ENCODE measurements around the gene COMMD10.
"Not testable (repeated sequence)": the region's sequence is repeated elsewhere in the genome, so short reads cannot be mapped to it uniquely, and the experiment has no call there.

The COMMD10 gene

DNA sequence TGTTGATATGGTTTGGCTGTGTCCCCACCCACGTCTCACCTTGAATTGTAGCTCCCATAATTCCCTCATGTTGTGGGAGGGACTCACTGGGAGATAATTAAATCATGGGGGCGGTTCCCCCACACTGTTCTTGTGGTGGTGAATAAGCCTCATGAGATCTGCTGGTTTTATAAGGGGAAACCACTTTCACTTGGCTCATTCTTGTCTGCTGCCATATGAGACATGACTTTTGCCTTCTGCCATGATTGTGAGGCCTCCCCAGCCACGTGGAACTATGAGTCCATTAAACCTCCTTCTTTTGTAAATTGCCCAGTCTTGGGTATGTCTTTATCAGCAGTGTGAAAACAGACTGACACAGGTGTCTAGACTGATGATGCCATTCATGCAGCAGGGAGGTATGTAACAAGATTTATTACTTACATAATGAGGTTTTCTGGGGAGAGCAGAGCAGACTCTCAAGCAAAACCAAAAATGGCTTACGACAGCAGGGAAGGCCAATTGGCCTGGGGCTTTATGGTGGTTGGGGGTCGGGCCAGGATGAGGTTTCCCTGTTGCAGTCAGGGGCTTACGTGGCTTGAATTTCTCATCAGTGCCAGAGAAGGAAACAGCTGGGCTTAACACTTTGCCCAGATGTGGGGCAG, 9.5 kb upstream of the COMMD10 start:
- TF ChIP-seq ZFX (IDR thresholded peaks at IDR 0.05), result no peak
- TF ChIP-seq, protein P1, sequence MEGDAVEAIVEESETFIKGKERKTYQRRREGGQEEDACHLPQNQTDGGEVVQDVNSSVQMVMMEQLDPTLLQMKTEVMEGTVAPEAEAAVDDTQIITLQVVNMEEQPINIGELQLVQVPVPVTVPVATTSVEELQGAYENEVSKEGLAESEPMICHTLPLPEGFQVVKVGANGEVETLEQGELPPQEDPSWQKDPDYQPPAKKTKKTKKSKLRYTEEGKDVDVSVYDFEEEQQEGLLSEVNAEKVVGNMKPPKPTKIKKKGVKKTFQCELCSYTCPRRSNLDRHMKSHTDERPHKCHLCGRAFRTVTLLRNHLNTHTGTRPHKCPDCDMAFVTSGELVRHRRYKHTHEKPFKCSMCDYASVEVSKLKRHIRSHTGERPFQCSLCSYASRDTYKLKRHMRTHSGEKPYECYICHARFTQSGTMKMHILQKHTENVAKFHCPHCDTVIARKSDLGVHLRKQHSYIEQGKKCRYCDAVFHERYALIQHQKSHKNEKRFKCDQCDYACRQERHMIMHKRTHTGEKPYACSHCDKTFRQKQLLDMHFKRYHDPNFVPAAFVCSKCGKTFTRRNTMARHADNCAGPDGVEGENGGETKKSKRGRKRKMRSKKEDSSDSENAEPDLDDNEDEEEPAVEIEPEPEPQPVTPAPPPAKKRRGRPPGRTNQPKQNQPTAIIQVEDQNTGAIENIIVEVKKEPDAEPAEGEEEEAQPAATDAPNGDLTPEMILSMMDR (conservative IDR thresholded peaks at IDR 0.05), result no peak
- no peak overlapping the region for H3K27ac ChIP-seq

DNA sequence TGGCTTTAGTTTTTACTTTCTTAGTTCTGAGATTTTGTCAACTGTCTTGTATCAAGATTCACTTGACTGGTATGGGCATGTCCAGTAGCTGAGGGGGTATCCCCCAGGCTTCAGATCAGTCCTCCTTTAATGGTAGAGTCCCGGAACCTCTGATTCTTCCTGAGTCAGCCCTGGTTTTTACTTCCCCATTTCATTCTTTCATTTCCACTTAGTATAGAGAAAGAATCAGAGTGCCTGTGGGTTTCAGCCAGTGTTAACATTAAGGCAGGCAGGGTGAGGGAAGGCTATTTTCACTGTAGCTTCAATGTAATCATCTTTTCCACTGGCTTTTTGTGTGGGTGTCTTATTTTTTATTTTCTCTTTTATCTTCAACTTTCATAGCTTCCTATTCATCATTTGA, 8.3 kb upstream of the COMMD10 start:
- TF ChIP-seq, protein P1 (conservative IDR thresholded peaks at IDR 0.05), result no peak
- no peak for TF ChIP-seq ZFX (IDR thresholded peaks at IDR 0.05)
- H3K27ac ChIP-seq, result no peak overlapping the region

DNA sequence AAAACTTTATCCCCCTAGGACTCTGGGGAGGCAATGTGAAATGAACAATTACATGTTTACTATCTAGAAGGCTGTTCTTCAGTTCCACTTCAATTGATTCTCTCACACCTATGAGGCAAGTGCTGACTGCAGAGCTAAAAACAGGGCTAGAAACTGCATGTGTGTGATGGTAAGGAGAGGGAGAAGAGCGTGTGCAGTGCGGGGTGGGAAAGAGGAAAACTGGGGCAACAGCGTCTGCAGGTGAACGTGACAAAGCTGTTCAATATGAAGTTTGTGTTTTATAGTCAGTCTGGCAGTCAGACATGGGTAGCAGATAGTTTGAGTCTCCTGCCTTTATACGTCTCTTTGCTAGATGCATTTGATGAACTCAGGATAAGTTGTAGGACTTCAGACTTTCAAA, 6.6 kb upstream of the COMMD10 start:
- TF ChIP-seq, protein P1 (conservative IDR thresholded peaks at IDR 0.05), result no peak
- no peak overlapping the region for H3K27ac ChIP-seq

DNA sequence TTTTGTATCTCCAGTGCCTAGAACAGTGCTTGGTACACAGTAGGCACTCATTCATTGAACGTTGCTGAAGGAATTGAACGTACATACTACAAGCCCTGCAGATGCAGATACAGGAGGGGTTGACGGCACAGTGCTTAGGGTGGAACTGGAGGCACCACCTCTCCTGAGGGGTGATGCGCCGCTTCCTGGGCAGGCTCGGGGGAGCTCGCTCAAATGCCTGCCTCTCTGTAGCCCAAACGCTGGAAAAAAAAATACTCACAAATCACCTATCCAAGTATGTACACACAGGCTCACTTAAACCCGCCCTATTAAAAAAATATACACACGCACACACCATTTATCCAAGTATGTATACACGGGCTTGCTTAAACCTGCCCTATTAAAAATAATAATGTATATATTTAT, 536 bp upstream of the COMMD10 start:
- no peak for TF ChIP-seq ZFX (IDR thresholded peaks at IDR 0.05)
- TF ChIP-seq, protein P1 (conservative IDR thresholded peaks at IDR 0.05), result no peak
- H3K27ac ChIP-seq, result peak overlapping the region; percentile 97

DNA sequence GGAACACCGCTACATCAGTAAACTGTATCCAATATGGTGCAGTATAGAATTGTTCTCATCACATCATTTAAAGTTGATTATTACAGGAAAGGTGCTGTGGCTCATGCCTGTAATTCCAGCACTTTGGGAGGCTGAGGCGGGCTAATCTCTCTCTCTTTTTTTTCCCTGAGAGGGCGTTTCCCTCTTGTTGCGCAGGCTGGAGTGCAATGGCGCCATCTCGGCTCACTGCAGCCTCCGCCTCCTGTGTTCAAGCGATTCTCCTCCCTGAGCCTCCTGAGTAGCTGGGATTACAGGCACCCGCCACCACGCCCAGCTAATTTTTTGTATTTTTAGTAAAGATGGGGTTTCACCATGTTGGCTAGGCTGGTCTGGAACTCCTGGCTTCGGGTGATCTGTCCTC, 1.5 kb downstream of the COMMD10 start:
- not testable (repeated sequence) for H3K27ac ChIP-seq

DNA sequence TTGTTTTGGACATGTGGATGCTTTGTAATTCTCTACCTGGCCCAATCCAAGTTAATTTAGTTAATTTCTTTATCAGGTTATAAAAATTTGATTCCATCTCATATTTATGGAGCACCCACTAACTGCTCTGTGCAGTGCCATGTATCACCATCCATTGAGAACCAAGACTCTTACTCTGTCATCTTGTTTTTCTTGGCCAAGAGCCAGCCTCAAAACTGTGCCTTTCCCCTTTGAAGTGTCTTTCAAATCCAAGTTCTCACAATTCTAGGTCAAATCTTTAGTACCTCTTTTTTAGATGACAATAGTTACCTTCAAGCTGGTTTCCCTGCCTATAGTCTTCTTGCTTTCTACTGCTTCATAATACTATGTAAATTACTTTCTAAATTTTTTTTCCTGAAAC, 3.2 kb downstream of the COMMD10 start:
- no peak overlapping the region for H3K27ac ChIP-seq
- TF ChIP-seq ZFX (IDR thresholded peaks at IDR 0.05), result no peak
- TF ChIP-seq, protein P1 (conservative IDR thresholded peaks at IDR 0.05), result no peak

DNA sequence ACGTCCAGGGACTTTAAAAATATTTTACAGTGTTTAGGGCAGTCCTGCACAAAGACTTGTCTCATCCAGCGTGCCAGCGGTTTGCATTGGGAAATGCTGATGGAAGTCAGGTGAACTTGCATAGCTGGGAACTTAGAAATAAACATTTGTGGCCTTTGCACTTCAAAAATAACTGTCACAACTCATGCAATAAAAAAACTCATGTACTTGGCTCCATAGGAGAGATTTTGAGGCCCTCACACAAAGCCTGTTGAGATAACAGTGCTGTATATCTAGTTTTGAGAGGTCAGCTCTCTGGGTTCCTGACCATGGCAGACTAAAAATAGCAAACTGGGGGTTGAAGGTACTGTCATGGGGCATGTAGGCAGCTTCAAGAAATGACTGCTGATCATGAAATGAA, 5.5 kb downstream of the COMMD10 start:
- no peak overlapping the region for H3K27ac ChIP-seq
- TF ChIP-seq, protein P1 (conservative IDR thresholded peaks at IDR 0.05), result no peak
- TF ChIP-seq ZFX (IDR thresholded peaks at IDR 0.05), result no peak

DNA sequence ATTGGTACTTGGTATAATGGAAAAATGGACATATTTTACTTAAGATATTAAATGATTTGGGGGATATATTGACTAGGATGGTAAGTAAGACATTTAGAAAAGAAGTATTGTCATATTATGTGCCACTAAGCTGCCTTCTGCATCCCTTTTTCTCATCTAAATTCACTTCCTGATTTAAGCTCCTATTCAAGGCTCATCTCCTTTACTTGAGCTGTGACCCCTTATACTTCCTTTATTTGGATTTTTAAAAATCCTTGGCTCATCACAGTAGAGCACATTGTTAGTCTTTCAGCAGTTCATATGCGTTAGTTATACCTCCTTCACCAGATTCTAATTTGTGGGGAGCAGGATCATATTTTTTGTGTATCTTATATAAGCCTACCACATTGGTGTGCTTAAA, 6.6 kb downstream of the COMMD10 start:
- no peak overlapping the region for H3K27ac ChIP-seq
- TF ChIP-seq, protein P1 (conservative IDR thresholded peaks at IDR 0.05), result no peak
- no peak for TF ChIP-seq ZFX (IDR thresholded peaks at IDR 0.05)
